Loucy (cell line): ENCODE measurements around the gene ABCA7.

Experiments used
- H2AFZ ChIP-seq: fragments of 200-600 bp; sonication (generic); 2 replicates; pipeline ENCODE4 v1.6.0; 2016; ENCODE audit warnings: antibody characterized with exemption, mild to moderate bottlenecking, low read length, moderate library complexity
- H3F3A ChIP-seq: fragments of 200-600 bp; 2 replicates; pipeline ENCODE4 v1.6.0; 2016; ENCODE audit warnings: antibody characterized with exemption, low read depth, mild to moderate bottlenecking
- H3K27me3 ChIP-seq: fragments of 200-600 bp; sonication (generic); 2 replicates; pipeline ENCODE4 v1.6.1; 2014; ENCODE audit warnings: low read length, mild to moderate bottlenecking; ENCODE audit not compliant: insufficient read depth, poor library complexity, severe bottlenecking
- H3K36me3 ChIP-seq: fragments of 200-600 bp; sonication (generic); 2 replicates; pipeline ENCODE4 v1.6.1; 2016; ENCODE audit warnings: low read length; ENCODE audit not compliant: insufficient read depth
- H3K4me1 ChIP-seq: fragments of 200-600 bp; sonication (generic); 2 replicates; pipeline ENCODE4 v1.5.1; 2014; ENCODE audit warnings: low read length, mild to moderate bottlenecking; ENCODE audit not compliant: insufficient read depth, poor library complexity, severe bottlenecking
- H3K4me2 ChIP-seq: fragments of 200-600 bp; sonication (generic); 2 replicates; pipeline ENCODE4 v1.6.0; 2014; ENCODE audit warnings: antibody characterized with exemption, low read length, low read depth, mild to moderate bottlenecking; ENCODE audit not compliant: poor library complexity, severe bottlenecking
- H3K4me3 ChIP-seq: fragments of 200-600 bp; sonication (generic); 2 replicates; pipeline ENCODE4 v1.5.1; 2014; ENCODE audit warnings: low read length, mild to moderate bottlenecking, mixed read lengths; ENCODE audit not compliant: poor library complexity, severe bottlenecking
- H3K79me2 ChIP-seq: fragments of 200-600 bp; sonication (generic); 2 replicates; pipeline ENCODE4 v1.6.1; 2014; ENCODE audit warnings: low read length; ENCODE audit not compliant: insufficient read depth
- H3K9ac ChIP-seq: fragments of 200-600 bp; sonication (generic); 2 replicates; pipeline ENCODE4 v1.6.0; 2014; ENCODE audit warnings: mild to moderate bottlenecking, low read depth, low read length, moderate library complexity; ENCODE audit not compliant: poor library complexity, severe bottlenecking
- H3K9me2 ChIP-seq: fragments of 200-600 bp; sonication (generic); replicated peaks from 2 replicates; pipeline ENCODE4 v1.6.1; 2016; ENCODE audit warnings: low read depth, low read length, mixed read lengths
- H3K9me3 ChIP-seq: fragments of 200-600 bp; sonication (generic); 2 replicates; pipeline ENCODE4 v1.6.1; 2014; ENCODE audit warnings: mild to moderate bottlenecking, antibody characterized with exemption, low read length, low read depth; ENCODE audit not compliant: insufficient read depth
- H4K20me1 ChIP-seq: fragments of 200-600 bp; sonication (generic); 2 replicates; pipeline ENCODE4 v1.6.0; 2014; ENCODE audit warnings: antibody characterized with exemption, low read length, mild to moderate bottlenecking; ENCODE audit not compliant: insufficient read depth, poor library complexity, severe bottlenecking
- CTCF ChIP-seq: fragments of 200-600 bp; sonication (generic); conservative IDR thresholded peaks from 2 replicates; pipeline ENCODE4 v1.5.1; 2014; ENCODE audit warnings: mild to moderate bottlenecking, antibody characterized with exemption, low read length
- EZH2phosphoT487 ChIP-seq: fragments of 200-600 bp; IDR thresholded peaks from 2 replicates; pipeline ENCODE4 v1.6.1; 2018; ENCODE audit warnings: antibody characterized with exemption, mild to moderate bottlenecking, moderate library complexity, borderline replicate concordance

ABCA7 gene

GRCh38 chr19:1012334-1012733, 27.6 kb upstream of the ABCA7 start:
- H2AFZ ChIP-seq, result no peak overlapping the region
- H3K4me3 ChIP-seq, result no peak overlapping the region
- H3K9ac ChIP-seq, result no peak overlapping the region
- peaks cover 28% of the 10 kb centered on the region; the same call in 1 of the 2 replicates for H3K36me3 ChIP-seq
- peaks cover 41% of the 10 kb centered on the region for H4K20me1 ChIP-seq
- H3K9me3 ChIP-seq, result no peaks in the 10 kb centered on the region
- no peaks in the 10 kb centered on the region for H3F3A ChIP-seq
- peaks cover 41% of the 10 kb centered on the region for H3K79me2 ChIP-seq
- TF ChIP-seq EZH2phosphoT487 (no peak), CTCF (no peak)
- no peak overlapping the region for H3K4me2 ChIP-seq
- peaks cover 5% of the 10 kb centered on the region for H3K4me1 ChIP-seq
- no peaks in the 10 kb centered on the region for H3K9me2 ChIP-seq
- H3K27me3 ChIP-seq, result no peaks in the 10 kb centered on the region

- no peak overlapping the region for H2AFZ ChIP-seq
- H3K9ac ChIP-seq, result no peak overlapping the region
- peaks cover 28% of the 10 kb centered on the region; the same call in 1 of the 2 replicates for H3K36me3 ChIP-seq
- peaks cover 50% of the 10 kb centered on the region for H4K20me1 ChIP-seq
- H3K9me2 ChIP-seq, result no peaks in the 10 kb centered on the region
- H3K4me2 ChIP-seq, result no peak overlapping the region
- no peak overlapping the region for H3K4me3 ChIP-seq
- TF ChIP-seq CTCF, result no peak
- TF ChIP-seq EZH2phosphoT487, result no peak
- H3K9me3 ChIP-seq, result no peaks in the 10 kb centered on the region
- H3K79me2 ChIP-seq, result peaks cover 50% of the 10 kb centered on the region
- H3F3A ChIP-seq, result no peaks in the 10 kb centered on the region
- H3K27me3 ChIP-seq, result no peaks in the 10 kb centered on the region
- peaks cover 14% of the 10 kb centered on the region for H3K4me1 ChIP-seq
Observed at GRCh38 chr19:1013218-1013617, 26.7 kb upstream of the ABCA7 start.

- H3K9me3 ChIP-seq, result no peaks in the 10 kb centered on the region
- H3F3A ChIP-seq, result no peaks in the 10 kb centered on the region
- H3K36me3 ChIP-seq, result peaks cover 28% of the 10 kb centered on the region; the same call in 1 of the 2 replicates
- H3K27me3 ChIP-seq, result no peaks in the 10 kb centered on the region
- no peak for TF ChIP-seq CTCF
- no peak for TF ChIP-seq EZH2phosphoT487
- H3K9ac ChIP-seq, result no peak overlapping the region
- no peak overlapping the region for H3K4me3 ChIP-seq
- peaks cover 62% of the 10 kb centered on the region for H3K79me2 ChIP-seq
- H4K20me1 ChIP-seq, result peaks cover 62% of the 10 kb centered on the region
- H3K4me1 ChIP-seq, result peaks cover 26% of the 10 kb centered on the region
- no peak overlapping the region for H3K4me2 ChIP-seq
- H2AFZ ChIP-seq, result no peak overlapping the region
- no peaks in the 10 kb centered on the region for H3K9me2 ChIP-seq
Observed at GRCh38 chr19:1014161-1015060, 25.5 kb upstream of the ABCA7 start.
